Right lobe of liver (tissue), 4 donors: ENCODE data around the gene RB1.

Experiments used
- POLR2A ChIP-seq: fragments of 450-650 bp; IDR thresholded peaks from one replicate; pipeline ENCODE4 v1.6.1; 2017; ENCODE audit warnings: antibody characterized with exemption, mild to moderate bottlenecking
- TF ChIP-seq, protein P1 (sequence below), 4 donors: fragments of 200-600 bp in 3 of 4; fragments of 450-650 bp in 1 of 4; IDR thresholded peaks; one replicate each; pipeline versions ENCODE4 v1.5.1 to v1.8.0; 2016 to 2022; ENCODE audit warnings: antibody characterized with exemption in 4 of 4, mild to moderate bottlenecking in 2 of 4
- donor health status: DM: no; HTN: no; CAD: no.
- donor health status: DM: no; HTN: no; CAD: no.
- donor health status: DM: no; HTN: yes; CAD: no.

GRCh38 chr13:48311223-48311622 is 7.7 kb downstream of the RB1 start:
- TF ChIP-seq POLR2A, result no peak
- TF ChIP-seq, protein P1, sequence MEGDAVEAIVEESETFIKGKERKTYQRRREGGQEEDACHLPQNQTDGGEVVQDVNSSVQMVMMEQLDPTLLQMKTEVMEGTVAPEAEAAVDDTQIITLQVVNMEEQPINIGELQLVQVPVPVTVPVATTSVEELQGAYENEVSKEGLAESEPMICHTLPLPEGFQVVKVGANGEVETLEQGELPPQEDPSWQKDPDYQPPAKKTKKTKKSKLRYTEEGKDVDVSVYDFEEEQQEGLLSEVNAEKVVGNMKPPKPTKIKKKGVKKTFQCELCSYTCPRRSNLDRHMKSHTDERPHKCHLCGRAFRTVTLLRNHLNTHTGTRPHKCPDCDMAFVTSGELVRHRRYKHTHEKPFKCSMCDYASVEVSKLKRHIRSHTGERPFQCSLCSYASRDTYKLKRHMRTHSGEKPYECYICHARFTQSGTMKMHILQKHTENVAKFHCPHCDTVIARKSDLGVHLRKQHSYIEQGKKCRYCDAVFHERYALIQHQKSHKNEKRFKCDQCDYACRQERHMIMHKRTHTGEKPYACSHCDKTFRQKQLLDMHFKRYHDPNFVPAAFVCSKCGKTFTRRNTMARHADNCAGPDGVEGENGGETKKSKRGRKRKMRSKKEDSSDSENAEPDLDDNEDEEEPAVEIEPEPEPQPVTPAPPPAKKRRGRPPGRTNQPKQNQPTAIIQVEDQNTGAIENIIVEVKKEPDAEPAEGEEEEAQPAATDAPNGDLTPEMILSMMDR (IDR thresholded peaks at IDR 0.05), result no peak
